RPMI8226 (cell line): Measurements from ENCODE around the gene ITGB2.

Source experiments
- DNase-seq: peaks from one replicate; pipeline ENCODE4 v3.0.0-alpha.2; 2015

Gene ITGB2

DNA sequence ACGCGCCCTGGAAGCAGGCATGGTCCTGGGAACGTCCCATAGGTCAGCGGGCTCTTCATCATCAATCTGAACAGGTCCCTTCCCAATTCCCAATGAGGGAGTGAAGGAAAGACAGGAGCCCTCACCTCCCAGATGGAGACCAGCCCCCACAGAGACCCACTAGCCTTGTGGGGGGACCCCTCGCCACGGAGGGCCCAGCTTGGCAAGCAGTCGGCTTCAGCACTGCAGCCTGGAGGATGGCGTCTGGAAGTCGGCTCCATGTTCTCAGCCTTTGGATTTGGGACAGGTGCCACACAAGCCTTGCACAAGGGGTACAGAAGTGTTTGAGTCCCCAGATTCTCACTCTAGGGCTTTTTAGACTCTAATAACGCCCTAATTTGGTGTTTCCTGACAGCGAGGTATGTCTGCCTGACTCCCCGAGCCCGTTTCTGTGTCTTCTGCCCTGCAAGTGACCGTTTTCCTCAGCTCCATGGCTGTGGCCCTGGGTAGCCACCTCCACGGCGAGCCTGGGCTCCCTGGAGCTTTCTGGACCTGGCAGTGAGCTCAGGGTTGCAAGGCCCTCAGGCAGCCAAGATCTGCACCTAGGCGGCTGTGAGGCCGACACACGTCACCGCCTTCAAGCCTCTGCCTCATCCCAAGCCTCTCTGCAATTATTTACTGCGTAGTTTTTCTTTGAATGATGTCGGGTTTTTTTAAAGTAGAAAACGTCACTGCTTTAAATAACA is 77.8 kb downstream of the ITGB2 start:
- DNase-seq: no peak

DNA sequence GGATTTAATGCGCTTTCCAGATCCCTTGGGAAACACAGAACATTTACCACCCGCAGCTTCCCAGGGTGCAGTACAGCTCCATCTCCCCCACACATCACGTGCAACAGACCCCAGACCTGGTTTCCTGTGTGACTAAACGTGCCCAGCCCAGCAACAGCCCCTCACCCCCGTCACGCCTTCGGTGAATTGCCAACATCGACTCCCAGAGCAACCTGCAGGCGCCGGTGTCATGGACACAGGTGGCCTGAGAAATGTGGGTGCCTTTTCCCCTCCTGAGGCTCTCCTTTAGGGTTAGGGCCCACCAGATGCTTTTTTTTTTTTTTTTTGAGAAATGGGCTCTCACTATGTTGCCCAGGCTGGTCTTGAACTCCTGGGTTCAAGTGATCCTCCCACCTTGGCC is 78.6 kb downstream of the ITGB2 start:
- no peak for DNase-seq

DNA sequence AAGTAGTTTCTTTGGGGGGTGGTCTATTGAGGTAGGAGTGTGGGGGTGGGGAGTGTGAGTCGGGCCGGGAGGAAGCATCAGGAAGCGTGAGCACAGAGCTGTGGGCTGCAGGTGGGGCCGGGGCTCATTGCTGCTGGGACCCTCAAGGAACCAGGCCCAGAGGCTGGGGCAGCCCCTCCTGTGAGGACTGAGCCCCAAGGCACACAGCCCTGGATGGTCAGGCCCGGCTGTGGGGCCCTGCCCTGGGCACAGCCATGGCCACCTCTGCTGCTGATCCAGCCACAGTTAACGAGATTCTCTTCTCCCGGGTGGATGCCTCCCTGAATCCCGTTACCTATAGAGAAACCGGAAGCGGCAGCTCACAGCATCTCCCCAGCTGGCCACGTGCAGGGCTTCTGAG is 79.9 kb downstream of the ITGB2 start:
- no peak for DNase-seq

DNA sequence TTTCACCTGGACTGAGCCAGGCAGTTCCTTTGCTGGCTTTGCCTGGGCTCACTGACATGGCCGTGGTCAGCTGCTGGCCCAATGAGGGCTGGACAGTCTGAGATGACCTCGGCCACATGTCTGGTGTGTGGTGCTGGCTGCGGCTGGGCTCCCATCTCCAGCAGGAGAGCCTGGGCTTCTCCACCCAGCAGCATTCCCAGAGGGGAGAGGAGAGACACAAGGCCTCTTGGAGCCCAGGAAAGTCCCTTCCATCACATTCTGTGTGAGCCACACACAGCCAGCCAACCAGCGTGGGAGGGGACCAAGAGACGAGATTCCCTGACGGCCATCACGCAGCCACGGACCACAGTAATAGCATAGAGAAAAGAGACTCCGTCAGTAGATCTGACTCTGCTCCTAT is 81.7 kb downstream of the ITGB2 start:
- DNase-seq: no peak

DNA sequence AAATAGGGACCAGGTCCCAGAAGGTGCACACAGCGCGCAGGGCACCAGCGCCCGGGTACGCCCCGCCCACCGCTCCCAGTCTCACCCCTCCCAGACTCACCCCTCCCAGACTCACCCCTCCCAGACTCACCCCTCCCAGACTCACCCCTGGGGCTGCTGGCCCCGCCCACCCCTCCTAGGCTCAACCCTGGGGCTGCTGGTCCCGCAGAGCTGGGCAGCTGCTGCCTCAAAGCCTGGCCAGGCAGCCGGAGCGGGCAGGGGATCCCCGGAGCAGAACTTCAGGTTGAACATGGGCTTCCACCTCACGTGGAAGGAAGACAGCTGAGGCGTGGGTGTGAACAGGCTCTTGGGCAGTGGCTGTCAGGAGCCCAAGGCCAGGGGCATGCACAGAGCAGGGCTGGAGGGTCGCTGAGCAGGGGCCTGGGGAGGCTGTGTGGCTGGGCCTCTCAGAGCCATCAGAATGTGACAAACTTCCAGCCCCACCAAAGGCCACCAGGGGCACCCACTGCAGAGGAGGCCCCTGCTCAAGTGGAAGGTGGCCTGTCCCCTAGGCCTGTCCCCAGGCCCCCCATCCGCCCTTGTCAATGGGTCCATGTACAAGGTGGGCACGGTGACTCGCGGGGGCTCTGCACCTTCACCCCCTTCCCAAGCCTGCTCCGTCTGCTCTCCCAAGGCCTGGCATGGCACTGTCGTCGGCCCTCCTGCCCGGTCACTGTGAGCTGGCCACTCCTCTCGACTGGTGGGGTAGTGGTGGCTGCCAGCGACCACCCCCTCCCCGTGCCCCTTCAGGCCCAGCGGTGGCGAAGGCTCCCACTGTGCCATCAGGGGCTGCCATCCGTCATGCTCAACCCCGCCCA is 82.4 kb downstream of the ITGB2 start:
- no peak for DNase-seq

DNA sequence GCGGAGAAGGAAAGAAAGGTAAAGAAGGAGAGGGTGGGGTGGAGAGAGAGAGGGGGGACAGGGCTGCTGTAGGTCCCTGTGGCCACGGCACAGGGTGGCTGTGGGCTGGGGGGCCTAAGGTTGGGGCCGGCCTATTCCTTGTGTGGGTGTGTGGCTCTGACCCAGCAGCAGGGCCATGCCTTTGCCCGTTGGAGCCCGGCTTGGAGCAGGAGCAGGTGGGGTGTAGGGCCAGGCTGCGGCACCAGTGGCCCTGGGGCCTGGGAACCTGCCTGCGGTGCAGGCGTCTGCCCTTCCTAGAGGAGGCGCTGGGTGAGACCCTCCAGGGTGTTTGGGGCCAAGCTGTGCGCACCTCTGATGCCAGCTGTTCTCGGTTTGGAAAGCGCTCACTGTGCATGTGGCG is 83.2 kb downstream of the ITGB2 start:
- DNase-seq: no peak

DNA sequence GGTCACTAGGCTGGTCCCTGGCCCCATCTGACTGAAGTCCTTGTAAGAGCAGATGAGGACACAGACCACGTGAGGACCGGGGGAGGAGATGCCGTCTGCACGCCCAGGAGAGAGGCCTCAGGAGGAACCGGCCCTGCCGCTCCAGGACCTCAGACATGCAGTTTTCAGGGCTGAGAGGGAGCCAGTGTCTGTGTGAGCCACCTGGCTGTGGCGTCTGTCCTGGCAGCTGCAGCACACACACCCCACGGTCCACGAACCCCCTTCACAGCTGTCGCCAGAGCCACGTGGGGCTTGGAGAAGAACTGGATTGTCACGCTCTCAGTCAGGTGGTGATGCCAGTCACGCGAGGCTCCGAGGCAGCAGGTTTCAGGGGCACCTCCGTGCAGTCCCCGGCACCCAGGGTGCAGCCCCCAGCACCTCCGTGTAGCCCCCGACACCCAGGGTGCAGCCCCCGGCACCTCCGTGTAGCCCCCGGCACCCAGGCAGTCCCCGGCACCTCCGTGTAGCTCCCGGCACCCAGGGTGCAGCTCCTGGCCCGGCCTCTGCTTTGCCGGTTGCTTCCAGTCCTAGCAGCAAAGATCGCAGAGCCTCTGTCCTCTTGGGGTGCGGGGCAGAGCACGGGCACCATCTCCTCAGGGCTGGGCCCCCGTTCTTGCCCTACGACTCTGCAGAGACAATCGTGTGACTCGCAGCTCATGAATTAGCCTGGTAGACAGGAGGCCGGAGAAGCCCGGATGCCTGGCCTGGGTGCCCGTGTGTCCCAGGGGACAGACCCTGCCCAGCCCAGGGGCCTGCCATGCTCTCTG is 83.8 kb downstream of the ITGB2 start:
- DNase-seq: peak; percentile 78

DNA sequence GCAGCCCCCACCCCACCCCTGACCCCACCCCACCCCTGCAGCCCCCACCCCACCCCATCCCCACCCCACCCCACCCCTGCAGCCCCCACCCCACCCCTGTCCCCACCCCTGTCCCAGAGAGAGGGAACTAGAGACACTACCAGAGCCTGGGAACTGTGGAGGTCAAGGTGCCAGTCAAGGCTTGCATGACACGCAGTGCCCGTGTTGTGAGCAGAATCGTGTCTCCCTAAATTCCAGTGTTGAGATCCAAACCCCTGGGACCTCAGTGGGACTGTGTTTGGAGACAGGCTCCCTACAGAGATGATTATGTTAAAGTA is 84.4 kb downstream of the ITGB2 start:
- DNase-seq: no peak
